Hematopoietic multipotent progenitor cell treated with erythropoietin and hydrocortisone succinate and interleukin-3 and kit ligand, for 6 days (in vitro differentiated cells): ENCODE results near the gene TMEM165.
"Not testable (repeated sequence)": the region's sequence is repeated elsewhere in the genome, so short reads cannot be mapped to it uniquely, and the experiment has no call there.

Source experiments
- DNase-seq: peaks from one replicate; pipeline ENCODE4 v3.0.0-alpha.2; 2015

Gene TMEM165

GRCh38 chr4:55395529-55396307, at the start of gene TMEM165:
TMEM165 (plus strand) TSS chr4:55395957; CDS start chr4:55396190, 233 bp downstream.
- peak; percentile 94 for DNase-seq

- peak; percentile 89 for DNase-seq
These were observed 49.5 kb upstream of the TMEM165 start, which contains the start of gene SRD5A3 for GRCh38 chr4:55345980-55346850. SRD5A3 (plus strand) TSS chr4:55346242; CDS start chr4:55346337, 95 bp downstream.

- no peak for DNase-seq
These were observed 48.9 kb upstream of the TMEM165 start for GRCh38 chr4:55346851-55347255.

- DNase-seq, result peak; percentile 69
These were observed 48.0 kb upstream of the TMEM165 start for GRCh38 chr4:55347610-55348228.

GRCh38 chr4:55348466-55348865, 47.3 kb upstream of the TMEM165 start:
- DNase-seq, result no peak

GRCh38 chr4:55350870-55351269, 44.9 kb upstream of the TMEM165 start:
- not testable (repeated sequence) for DNase-seq

GRCh38 chr4:55351824-55352223, 43.9 kb upstream of the TMEM165 start:
- DNase-seq, result no peak

GRCh38 chr4:55352726-55353125, 43.0 kb upstream of the TMEM165 start:
- no peak for DNase-seq

- DNase-seq, result not testable (repeated sequence)
These were observed 42.5 kb upstream of the TMEM165 start for GRCh38 chr4:55353228-55353747.

GRCh38 chr4:55354648-55355047, 41.1 kb upstream of the TMEM165 start:
- DNase-seq, result no peak

GRCh38 chr4:55355555-55355954, 40.2 kb upstream of the TMEM165 start:
- DNase-seq, result no peak

GRCh38 chr4:55356991-55357461, 38.7 kb upstream of the TMEM165 start:
- DNase-seq, result no peak

GRCh38 chr4:55358246-55358645, 37.5 kb upstream of the TMEM165 start:
- no peak for DNase-seq

GRCh38 chr4:55358668-55359067, 37.1 kb upstream of the TMEM165 start:
- DNase-seq, result peak; percentile 70

GRCh38 chr4:55359397-55359916, 36.3 kb upstream of the TMEM165 start:
- DNase-seq, result no peak

- DNase-seq, result not testable (repeated sequence)
These were observed 32.8 kb upstream of the TMEM165 start for GRCh38 chr4:55362938-55363337.

GRCh38 chr4:55363691-55364351, 31.9 kb upstream of the TMEM165 start:
- no peak for DNase-seq

GRCh38 chr4:55364691-55365344, 30.9 kb upstream of the TMEM165 start:
- DNase-seq, result no peak

- DNase-seq, result no peak
These were observed 30.4 kb upstream of the TMEM165 start for GRCh38 chr4:55365345-55365728.

GRCh38 chr4:55366621-55367020, 29.1 kb upstream of the TMEM165 start:
- DNase-seq, result no peak

- no peak for DNase-seq
These were observed 28.6 kb upstream of the TMEM165 start for GRCh38 chr4:55367084-55367722.
